Omental fat pad (tissue), 4 donors: ENCODE measurements around the gene NGEF. TPM values are rescaled to one million over a fixed set of nuclear protein-coding genes. Genes with fewer than 3 reads are reported as not detected.

ENCODE experiments used
- ATAC-seq: fragments of 150-250 bp; one replicate; pipeline ENCODE4 v1.9.1; 2016; ENCODE audit warnings: mild to moderate bottlenecking, moderate library complexity; ENCODE audit not compliant: low FRiP score
- DNase-seq: peaks from one replicate; pipeline ENCODE4 v3.0.0-alpha.2; 2019; ENCODE audit warnings: low spot score
- CTCF ChIP-seq, 3 donors: fragments of 450-650 bp; IDR thresholded peaks; one replicate each; pipeline ENCODE4 v1.5.1; 2016 to 2017; ENCODE audit warnings: antibody characterized with exemption in 3 of 3, mild to moderate bottlenecking in 3 of 3, moderate library complexity in 2 of 3
- total RNA-seq, 4 donors: library from RNA; depleted of rRNA; stranded (reverse); fragments of >200 nt; gene quantifications; one replicate each; pipeline ENCODE4 v1.1.0, GENCODE V29; 2016

The NGEF gene
- total RNA-seq, 4 donors from 2014 or later: 1.1 to 1.9 (median 1.3) TPM; not detected in 1

- TF ChIP-seq CTCF (IDR thresholded peaks at IDR 0.05): no peak
- DNase-seq (no peak), ATAC-seq (no peak)
Observed at GRCh38 chr2:232884549-232885263, 128.3 kb downstream of the NGEF start.

DNA sequence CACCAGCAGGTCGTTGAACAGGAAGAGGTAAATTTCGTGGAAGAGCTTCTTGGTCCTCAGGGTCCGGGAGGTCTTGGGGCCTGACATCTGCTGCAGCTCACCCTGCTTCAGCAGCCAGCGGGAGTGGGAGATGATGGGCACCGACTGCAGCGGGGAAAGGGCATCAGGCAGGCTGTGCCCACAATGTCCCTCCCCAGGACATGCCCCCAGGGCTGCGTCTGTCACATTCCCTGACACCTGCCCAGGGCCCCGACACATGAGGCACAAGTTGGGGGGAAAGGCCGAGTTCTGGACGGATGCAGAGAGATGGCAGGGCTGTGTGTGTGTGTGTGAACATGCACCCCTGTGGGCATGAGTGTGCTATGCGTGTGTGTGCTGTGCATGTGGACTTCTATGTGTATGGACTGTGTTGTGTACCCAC, 129.0 kb downstream of the NGEF start:
- DNase-seq: no peak
- no peak for ATAC-seq
- no peak for TF ChIP-seq CTCF (IDR thresholded peaks at IDR 0.05)

DNA sequence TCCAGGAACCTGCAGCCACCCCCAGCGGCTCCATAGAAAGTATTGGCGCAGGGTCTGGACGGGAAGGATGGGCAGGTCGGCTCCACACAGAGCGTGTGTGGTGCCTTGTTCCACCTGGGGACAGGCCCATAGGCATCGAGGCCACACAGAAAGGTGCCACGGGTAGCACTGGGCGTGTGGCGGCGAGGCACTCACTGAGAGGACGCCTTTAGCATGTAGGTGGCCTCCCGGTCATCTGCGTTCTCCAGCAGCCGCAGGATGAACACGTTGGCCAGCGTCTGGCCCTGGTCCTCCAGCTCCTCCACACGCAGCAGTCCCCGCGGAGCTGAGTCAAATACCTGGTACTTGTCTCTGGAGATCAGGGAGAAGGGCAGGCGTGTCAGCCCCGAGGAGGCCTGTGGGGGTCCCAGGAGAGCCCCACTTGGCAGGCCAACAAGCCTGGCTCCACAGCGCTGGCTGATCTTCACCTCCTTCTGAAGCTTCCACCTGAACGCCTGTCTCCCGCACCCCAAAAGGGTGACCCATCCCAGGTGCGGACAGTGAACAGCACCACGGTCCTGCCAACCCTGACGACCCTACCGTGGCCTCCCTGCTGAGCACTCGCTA, 129.8 kb downstream of the NGEF start:
- TF ChIP-seq CTCF (IDR thresholded peaks at IDR 0.05): no peak
- DNase-seq (no peak), ATAC-seq (no peak)

DNA sequence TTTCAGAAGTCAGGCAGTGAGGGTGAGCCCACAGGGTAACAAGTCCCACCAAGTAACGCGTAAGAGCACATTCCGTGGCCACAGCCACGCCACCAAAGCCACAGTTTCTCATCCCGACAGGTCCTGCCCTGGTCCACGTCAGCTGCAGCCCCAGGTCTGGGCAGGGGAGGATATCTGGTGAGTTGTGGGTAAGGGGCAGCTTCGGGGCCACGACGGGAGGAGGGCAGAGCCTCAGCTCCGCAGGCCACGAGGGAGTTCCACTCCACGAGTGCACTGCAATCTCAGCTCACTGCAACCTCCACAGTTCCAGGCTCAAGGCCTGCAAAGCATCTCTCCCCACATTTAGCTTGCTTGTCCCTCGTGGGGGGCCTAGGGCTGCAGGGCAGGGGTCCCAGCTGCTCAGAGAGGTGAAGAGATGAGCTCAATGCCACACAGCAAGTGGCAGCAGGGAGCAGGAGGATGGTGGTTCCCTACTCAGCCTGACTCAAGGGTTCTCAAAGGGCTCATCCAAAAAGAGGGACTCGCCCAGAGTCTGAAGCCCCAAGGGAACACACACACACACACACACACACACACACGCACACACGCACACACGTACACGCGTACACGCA, 130.4 kb downstream of the NGEF start:
- DNase-seq (no peak), ATAC-seq (no peak)
- no peak for TF ChIP-seq CTCF (IDR thresholded peaks at IDR 0.05)

GRCh38 chr2:232882085-232882484, 131.0 kb downstream of the NGEF start:
- ATAC-seq (no peak), DNase-seq (no peak)
- no peak for TF ChIP-seq CTCF (IDR thresholded peaks at IDR 0.05)

DNA sequence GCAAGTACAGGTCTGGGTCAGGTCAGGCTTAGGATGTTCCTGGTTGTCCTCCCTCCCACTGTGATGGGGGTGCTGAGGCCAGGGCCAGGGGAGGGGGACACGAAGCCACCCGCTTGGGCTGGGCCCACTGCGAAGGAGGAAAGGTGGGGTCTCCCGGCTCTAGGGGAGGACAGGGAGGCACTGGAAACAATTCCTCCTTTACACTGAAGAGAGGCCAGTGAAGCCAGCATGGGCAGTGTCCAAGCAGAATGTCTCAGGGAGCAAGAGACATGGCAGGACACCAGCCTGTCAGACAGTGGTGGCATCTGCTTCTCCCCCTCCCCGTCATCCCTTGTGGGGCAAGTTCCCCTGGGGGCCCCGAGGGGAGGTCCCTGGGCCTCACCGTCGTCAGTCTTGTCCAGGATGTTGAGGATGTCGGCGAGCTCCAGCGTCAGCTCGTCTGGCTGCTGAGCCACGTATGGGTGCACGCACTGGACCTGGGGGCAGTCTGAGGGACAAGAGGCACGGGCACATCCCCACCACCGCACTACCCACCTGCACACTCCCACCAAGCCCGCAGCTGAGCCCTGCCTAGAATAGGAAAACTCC, 132.2 kb downstream of the NGEF start:
- DNase-seq (no peak), ATAC-seq (no peak)
- TF ChIP-seq CTCF (IDR thresholded peaks at IDR 0.05): no peak
